HepG2 (cell line): ENCODE data around the gene BANP. TPM values are rescaled to one million over a fixed set of nuclear protein-coding genes. Genes with fewer than 3 reads are reported as not detected.

Source experiments
- CENPT ChIP-seq: sonication (generic); formaldehyde crosslinking; IDR thresholded peaks from 2 replicates; pipeline ENCODE4 v1.8.0; 2022; ENCODE audit warnings: low read depth, mild to moderate bottlenecking, moderate library complexity, missing genetic modification reagents
- DZIP1 ChIP-seq: sonication (generic); formaldehyde crosslinking; IDR thresholded peaks from 2 replicates; pipeline ENCODE4 v1.5.0; 2020; ENCODE audit warnings: mild to moderate bottlenecking, missing genetic modification reagents
- GPN1 ChIP-seq: sonication (generic); formaldehyde crosslinking; IDR thresholded peaks from 2 replicates; pipeline ENCODE4 v1.5.1; 2020; ENCODE audit warnings: missing genetic modification reagents, borderline replicate concordance
- HIC2 ChIP-seq: sonication (generic); formaldehyde crosslinking; IDR thresholded peaks from 2 replicates; pipeline ENCODE4 v1.9.0; 2022; ENCODE audit warnings: low read depth, missing genetic modification reagents
- KDM5B ChIP-seq: sonication (generic); formaldehyde crosslinking; IDR thresholded peaks from 2 replicates; pipeline ENCODE4 v1.4.0; 2020; ENCODE audit warnings: missing genetic modification reagents, mild to moderate bottlenecking, borderline replicate concordance
- KLF15 ChIP-seq: sonication (generic); formaldehyde crosslinking; IDR thresholded peaks from 2 replicates; pipeline ENCODE4 v1.8.1; 2023; ENCODE audit warnings: borderline replicate concordance, mild to moderate bottlenecking, inconsistent platforms, missing genetic modification reagents, mixed read lengths
- MNT ChIP-seq: fragments of 450-650 bp; IDR thresholded peaks from 2 replicates; pipeline ENCODE4 v1.6.1; 2016
- NR0B2 ChIP-seq: sonication (generic); formaldehyde crosslinking; IDR thresholded peaks from 2 replicates; pipeline ENCODE4 v1.4.0; 2020; ENCODE audit warnings: mild to moderate bottlenecking, missing genetic modification reagents
- PAX8 ChIP-seq: sonication (generic); formaldehyde crosslinking; IDR thresholded peaks from 2 replicates; pipeline ENCODE4 v1.8.0; 2022; ENCODE audit warnings: mild to moderate bottlenecking, missing genetic modification reagents, borderline replicate concordance
- PCBP2 ChIP-seq: fragments of 200-400 bp; formaldehyde crosslinking; optimal IDR thresholded peaks from 2 replicates; pipeline ENCODE3; 2018; ENCODE audit warnings: low read length, low read depth; ENCODE audit not compliant: poor library complexity, severe bottlenecking
- RFX3 ChIP-seq: IDR thresholded peaks from 2 replicates; pipeline ENCODE4 v1.6.1; 2016; ENCODE audit warnings: missing biosample characterization, missing genetic modification reagents
- RORA ChIP-seq: sonication (generic); formaldehyde crosslinking; IDR thresholded peaks from 2 replicates; pipeline ENCODE4 v1.5.0; 2020; ENCODE audit warnings: mild to moderate bottlenecking, missing genetic modification reagents, moderate library complexity
- ZFP36 ChIP-seq: fragments of 150-350 bp; IDR thresholded peaks from 2 replicates; pipeline ENCODE4 v1.6.1; 2018; ENCODE audit warnings: borderline replicate concordance, low read length, low read depth; ENCODE audit not compliant: partially characterized antibody
- ZNF557 ChIP-seq: sonication (generic); formaldehyde crosslinking; IDR thresholded peaks from 2 replicates; pipeline ENCODE4 v1.4.0; 2020; ENCODE audit warnings: missing genetic modification reagents
- ZNF670 ChIP-seq: sonication (generic); formaldehyde crosslinking; IDR thresholded peaks from 2 replicates; pipeline ENCODE4 v1.8.0; 2022; ENCODE audit warnings: mild to moderate bottlenecking, missing genetic modification reagents, borderline replicate concordance
- ZNF770 ChIP-seq: sonication (generic); formaldehyde crosslinking; IDR thresholded peaks from 2 replicates; pipeline ENCODE4 v1.5.0; 2020; ENCODE audit warnings: mild to moderate bottlenecking, missing genetic modification reagents
- ZNF879 ChIP-seq: sonication (generic); formaldehyde crosslinking; IDR thresholded peaks from 2 replicates; pipeline ENCODE4 v1.8.1; 2023; ENCODE audit warnings: missing genetic modification reagents
- polyA plus RNA-seq, 8 experiments: library from polyadenylated mRNA; depleted of rRNA in 3 of 8; stranded (reverse) in 7 of 8; unstranded in 1 of 8; fragments of >200 nt; fragmentation: Illumina TruSeq in 4 of 8; extraction: Trizol in 4 of 8; gene quantifications; 2 replicates each; pipeline versions ENCODE4 v1.2.1 to v1.2.3, GENCODE V29; 2011 to 2016; ENCODE audit warnings: low read depth in 4 of 8, missing spikeins in 1 of 8, mixed read lengths in 1 of 8; ENCODE audit not compliant: insufficient read depth in 1 of 8
- total RNA-seq, 5 experiments: library from RNA; depleted of rRNA; stranded (reverse); fragments of >200 nt; fragmentation: Illumina TruSeq; extraction: Trizol; gene quantifications; 2 replicates each; pipeline ENCODE4 v1.2.3, GENCODE V29; 2016; ENCODE audit warnings: low read depth in 1 of 5

Gene BANP
- total and polyA plus RNA-seq, 2 of the 13 experiments (the other 11 are each of a cell fraction or from before 2014, with no cell fraction given): 20.2 to 23.8 TPM

- no peak for TF ChIP-seq MNT
- 0 out of 2 replicates have a peak, but pooled peaks have one; percentile 14 for TF ChIP-seq GPN1 (CRISPR knock-in tag)
- no peak for TF ChIP-seq RORA (CRISPR knock-in tag)
- peak; percentile 35; the same call in 1 of the 2 replicates for TF ChIP-seq RFX3 (CRISPR knock-in tag)
- peak; percentile 98; the same call in 1 of the 2 replicates for TF ChIP-seq ZNF670 (CRISPR knock-in tag)
- TF ChIP-seq KLF15: peak; percentile 63; the same call in 1 of the 2 replicates
- TF ChIP-seq CENPT (CRISPR knock-in tag): no peak
- TF ChIP-seq ZNF770 (CRISPR knock-in tag): no peak; the same call in 1 of the 2 replicates
- 0 out of 2 replicates have a peak, but pooled peaks have one; percentile 32 for TF ChIP-seq DZIP1 (CRISPR knock-in tag)
- TF ChIP-seq ZNF557 (CRISPR knock-in tag): no peak
- TF ChIP-seq ZNF879 (CRISPR knock-in tag): peak; percentile 15; the same call in 1 of the 2 replicates
- no peak for TF ChIP-seq NR0B2 (CRISPR knock-in tag)
- TF ChIP-seq PAX8 (CRISPR knock-in tag): peak; percentile 94; the same call in 1 of the 2 replicates
- no peak for TF ChIP-seq PCBP2
- TF ChIP-seq ZFP36: no peak
- TF ChIP-seq HIC2 (CRISPR knock-in tag): no peak
- peak; percentile 88; the same call in 1 of the 2 replicates for TF ChIP-seq KDM5B (CRISPR knock-in tag)
These were observed at the start of gene BANP (continued) for GRCh38 chr16:87950765-87951551.
